Spleen (tissue), 7 donors: ENCODE data around the gene GMCL2.

Experiments used
- POLR2A ChIP-seq, 3 donors: fragments of 450-650 bp; IDR thresholded peaks; one replicate each; pipeline ENCODE4 v1.5.1; 2017; ENCODE audit warnings: antibody characterized with exemption in 3 of 3, mild to moderate bottlenecking in 1 of 3
- TF ChIP-seq, protein P1 (sequence below), 11 experiments: fragments of 200-600 bp in 7 of 11; fragments of 450-650 bp in 4 of 11; sonication (generic) in 4 of 11; IDR thresholded peaks in 8 of 11; conservative IDR thresholded peaks in 3 of 11; 1 replicate in 7 of 11; 2 replicates in 4 of 11; pipeline versions ENCODE4 v1.4.0 to v1.8.0; 2016 to 2021; ENCODE audit warnings: antibody characterized with exemption in 11 of 11, inconsistent platforms in 4 of 11, mild to moderate bottlenecking in 1 of 11
- donor health status: DM: no; HTN: no; CAD: no; lungs with moderate emphysema.
- donor health status: DM: no; HTN: no; CAD: no.
- donor health status: DM: no; HTN: no; CAD: no.

DNA sequence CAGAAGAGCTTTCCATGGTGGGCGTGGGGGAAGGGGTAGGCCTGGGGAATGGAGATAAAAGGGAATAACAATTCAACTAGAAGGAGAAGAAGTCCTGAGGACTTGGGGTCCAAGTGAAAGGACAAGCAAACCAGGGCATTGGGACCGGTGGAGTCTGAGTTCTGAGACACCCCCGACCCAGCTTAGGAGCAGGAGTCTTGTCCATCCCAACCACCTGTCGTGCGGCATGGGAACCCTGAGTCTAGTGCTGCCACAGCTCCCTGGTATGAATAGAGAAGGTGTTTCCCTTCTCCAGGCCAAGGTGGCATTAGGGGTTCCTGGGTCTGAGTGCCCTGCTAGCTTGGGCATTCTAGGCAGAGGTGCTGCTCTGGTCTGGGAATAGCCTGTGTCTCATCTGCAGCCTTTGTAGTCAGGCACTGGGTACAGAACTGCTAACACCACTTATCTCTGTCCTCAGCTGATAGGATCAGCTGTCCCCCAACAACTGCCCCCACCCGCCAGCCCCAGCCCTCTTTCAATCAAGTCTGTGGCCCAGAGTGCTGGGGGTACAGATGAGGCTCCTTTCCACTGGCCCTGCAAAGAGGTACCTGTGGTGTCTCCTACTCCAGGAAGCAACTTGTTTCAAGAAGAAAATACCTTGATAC, 27.1 kb upstream of the GMCL2 start:
- TF ChIP-seq, protein P1, sequence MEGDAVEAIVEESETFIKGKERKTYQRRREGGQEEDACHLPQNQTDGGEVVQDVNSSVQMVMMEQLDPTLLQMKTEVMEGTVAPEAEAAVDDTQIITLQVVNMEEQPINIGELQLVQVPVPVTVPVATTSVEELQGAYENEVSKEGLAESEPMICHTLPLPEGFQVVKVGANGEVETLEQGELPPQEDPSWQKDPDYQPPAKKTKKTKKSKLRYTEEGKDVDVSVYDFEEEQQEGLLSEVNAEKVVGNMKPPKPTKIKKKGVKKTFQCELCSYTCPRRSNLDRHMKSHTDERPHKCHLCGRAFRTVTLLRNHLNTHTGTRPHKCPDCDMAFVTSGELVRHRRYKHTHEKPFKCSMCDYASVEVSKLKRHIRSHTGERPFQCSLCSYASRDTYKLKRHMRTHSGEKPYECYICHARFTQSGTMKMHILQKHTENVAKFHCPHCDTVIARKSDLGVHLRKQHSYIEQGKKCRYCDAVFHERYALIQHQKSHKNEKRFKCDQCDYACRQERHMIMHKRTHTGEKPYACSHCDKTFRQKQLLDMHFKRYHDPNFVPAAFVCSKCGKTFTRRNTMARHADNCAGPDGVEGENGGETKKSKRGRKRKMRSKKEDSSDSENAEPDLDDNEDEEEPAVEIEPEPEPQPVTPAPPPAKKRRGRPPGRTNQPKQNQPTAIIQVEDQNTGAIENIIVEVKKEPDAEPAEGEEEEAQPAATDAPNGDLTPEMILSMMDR (IDR thresholded peaks at IDR 0.05 in 8 of 11, conservative IDR thresholded peaks at IDR 0.05 in 3 of 11), result no peak
- TF ChIP-seq POLR2A (IDR thresholded peaks at IDR 0.05), result no peak
